H9 (cell line): ENCODE measurements around the gene FAM8A1. TPM values are rescaled to one million over a fixed set of nuclear protein-coding genes. Genes with fewer than 3 reads are reported as not detected.

Experiments
- DNase-seq: peaks from one replicate; pipeline ENCODE4 v3.0.0-alpha.2; 2017
- H2AFZ ChIP-seq: one replicate; pipeline ENCODE4 v1.6.1; 2013; ENCODE audit warnings: mild to moderate bottlenecking, low read length, control low read depth, moderate library complexity
- H2AK5ac ChIP-seq: 2 replicates; pipeline ENCODE4 v1.6.1; 2013; ENCODE audit warnings: low read length, control low read depth, mixed read lengths; ENCODE audit not compliant: insufficient read length
- H2BK120ac ChIP-seq: one replicate; pipeline ENCODE4 v1.6.1; 2013; ENCODE audit warnings: low read depth, mild to moderate bottlenecking, low read length, control low read depth, inconsistent platforms; ENCODE audit not compliant: poor library complexity, severe bottlenecking
- H2BK12ac ChIP-seq: 2 replicates; pipeline ENCODE4 v1.6.1; 2013; ENCODE audit warnings: low read length, control low read depth, mixed read lengths, low read depth; ENCODE audit not compliant: insufficient read length
- H2BK15ac ChIP-seq: 2 replicates; pipeline ENCODE4 v1.6.1; 2013; ENCODE audit warnings: low read depth, low read length, control low read depth
- H2BK20ac ChIP-seq: one replicate; pipeline ENCODE4 v1.6.1; 2013; ENCODE audit warnings: low read depth, mild to moderate bottlenecking, low read length, control low read depth, inconsistent platforms; ENCODE audit not compliant: poor library complexity, severe bottlenecking
- H2BK5ac ChIP-seq: 2 replicates; pipeline ENCODE4 v1.6.1; 2013; ENCODE audit warnings: low read length, control low read depth, mixed read lengths; ENCODE audit not compliant: insufficient read length
- H3K14ac ChIP-seq: 2 replicates; pipeline ENCODE4 v1.6.1; 2013; ENCODE audit warnings: low read length, control low read depth; ENCODE audit not compliant: insufficient read depth
- H3K18ac ChIP-seq: 2 replicates; pipeline ENCODE4 v1.6.1; 2013; ENCODE audit warnings: low read depth, mild to moderate bottlenecking, mixed read lengths, low read length, control low read depth; ENCODE audit not compliant: insufficient read length
- H3K23ac ChIP-seq: 2 replicates; pipeline ENCODE4 v1.6.1; 2013; ENCODE audit warnings: low read length, control low read depth, mixed read lengths, low read depth; ENCODE audit not compliant: insufficient read length
- H3K23me2 ChIP-seq: 2 replicates; pipeline ENCODE4 v1.6.1; 2013; ENCODE audit warnings: low read depth, mild to moderate bottlenecking, mixed read lengths, low read length, control low read depth; ENCODE audit not compliant: insufficient read length, poor library complexity, severe bottlenecking
- H3K27ac ChIP-seq: 2 replicates; pipeline ENCODE4 v1.5.1; 2013; ENCODE audit warnings: low read length, control low read depth, mixed read lengths, low read depth; ENCODE audit not compliant: insufficient read length
- H3K27me3 ChIP-seq: 2 replicates; pipeline ENCODE4 v1.6.1; 2013; ENCODE audit warnings: low read length, control low read depth, inconsistent platforms; ENCODE audit not compliant: insufficient read depth
- H3K4ac ChIP-seq: 2 replicates; pipeline ENCODE4 v1.6.1; 2013; ENCODE audit warnings: low read depth, mild to moderate bottlenecking, control low read depth, inconsistent platforms, low read length, moderate library complexity
- H3K4me1 ChIP-seq: 2 replicates; pipeline ENCODE4 v1.6.1; 2013; ENCODE audit warnings: low read length, control low read depth, inconsistent platforms; ENCODE audit not compliant: insufficient read depth
- H3K4me2 ChIP-seq: 2 replicates; pipeline ENCODE4 v1.6.1; 2013; ENCODE audit warnings: low read length, control low read depth, mixed read lengths; ENCODE audit not compliant: insufficient read length, insufficient read depth
- H3K56ac ChIP-seq: 2 replicates; pipeline ENCODE4 v1.6.1; 2013; ENCODE audit warnings: low read depth, mild to moderate bottlenecking, mixed read lengths, low read length, control low read depth; ENCODE audit not compliant: insufficient read length
- H3K79me1 ChIP-seq: 2 replicates; pipeline ENCODE4 v1.6.1; 2013; ENCODE audit warnings: low read depth, mild to moderate bottlenecking, moderate library complexity, low read length, control low read depth, inconsistent platforms; ENCODE audit not compliant: insufficient read depth, poor library complexity, severe bottlenecking
- H3K79me2 ChIP-seq: 2 replicates; pipeline ENCODE4 v1.6.1; 2013; ENCODE audit warnings: low read length, control low read depth, inconsistent platforms; ENCODE audit not compliant: insufficient read depth
- H3K9ac ChIP-seq: 2 replicates; pipeline ENCODE4 v1.6.1; 2013; ENCODE audit warnings: low read length, control low read depth, mixed read lengths; ENCODE audit not compliant: insufficient read length; ENCODE audit errors: extremely low read depth
- H3K9me3 ChIP-seq: one replicate; pipeline ENCODE4 v1.6.1; 2013; ENCODE audit warnings: low read depth, low read length, inconsistent platforms; ENCODE audit not compliant: control insufficient read depth
- H3T11ph ChIP-seq: one replicate; pipeline ENCODE4 v1.6.1; 2013; ENCODE audit warnings: mild to moderate bottlenecking, low read length, control low read depth, inconsistent platforms
- H4K20me1 ChIP-seq: one replicate; pipeline ENCODE4 v1.6.1; 2013; ENCODE audit not compliant: control insufficient read depth, insufficient read length, insufficient read depth
- H4K5ac ChIP-seq: 2 replicates; pipeline ENCODE4 v1.6.1; 2013; ENCODE audit warnings: low read depth, mild to moderate bottlenecking, mixed read lengths, low read length, control low read depth; ENCODE audit not compliant: insufficient read length
- H4K8ac ChIP-seq: replicated peaks from 2 replicates; pipeline ENCODE4 v1.6.1; 2013; ENCODE audit warnings: low read length, control low read depth, mixed read lengths, low read depth; ENCODE audit not compliant: insufficient read length
- H4K91ac ChIP-seq: 2 replicates; pipeline ENCODE4 v1.6.1; 2013; ENCODE audit warnings: low read depth, mild to moderate bottlenecking, moderate library complexity, mixed read lengths, low read length, control low read depth; ENCODE audit not compliant: insufficient read length
- H3K27ac Mint-ChIP-seq, 3 experiments: 2 replicates in 2 of 3; 3 replicates in 1 of 3; pipeline ENCODE4 v1.8.0; 2020 to 2021; ENCODE audit warnings: mixed read lengths in 3 of 3, mild to moderate bottlenecking in 1 of 3, moderate library complexity in 1 of 3
- H3K27me3 Mint-ChIP-seq: 2 replicates; pipeline ENCODE4 v1.8.0; 2021; ENCODE audit warnings: low read depth, mild to moderate bottlenecking, moderate library complexity, mixed read lengths
- H3K36me3 Mint-ChIP-seq, 3 experiments: 2 replicates in 2 of 3; 3 replicates in 1 of 3; pipeline ENCODE4 v1.8.0; 2020 to 2021; ENCODE audit warnings: low read depth in 3 of 3, mixed read lengths in 3 of 3; ENCODE audit not compliant: insufficient read depth in 1 of 3
- H3K4me1 Mint-ChIP-seq, 2 experiments: 2 replicates each; pipeline ENCODE4 v1.8.0; 2020; ENCODE audit warnings: mixed read lengths in 2 of 2
- H3K4me3 Mint-ChIP-seq, 2 experiments: 2 replicates in 1 of 2; 3 replicates in 1 of 2; pipeline ENCODE4 v1.8.0; 2020 to 2021; ENCODE audit warnings: mild to moderate bottlenecking in 2 of 2, mixed read lengths in 2 of 2, moderate library complexity in 1 of 2
- H3K9me3 Mint-ChIP-seq, 2 experiments: 2 replicates in 1 of 2; 3 replicates in 1 of 2; pipeline ENCODE4 v1.8.0; 2020; ENCODE audit warnings: mild to moderate bottlenecking in 2 of 2, mixed read lengths in 2 of 2, moderate library complexity in 1 of 2
- CTCF ChIP-seq: fragments of 200-600 bp; sonication (generic); conservative IDR thresholded peaks from 3 replicates; pipeline ENCODE4 v1.8.0; 2021; ENCODE audit warnings: antibody characterized with exemption, mild to moderate bottlenecking
- WGBS: extraction: QIAGEN DNeasy Blood & Tissue Kit; methylation state at CpG from one replicate; pipeline ENCODE4 v1.1.7; 2013; ENCODE audit warnings: missing lambda C conversion rate, low lambda C conversion rate, mixed read lengths; ENCODE audit not compliant: insufficient read length; ENCODE audit errors: extremely low coverage; 5-methylcytosine and 5-hydroxymethylcytosine counted together
- total RNA-seq: library from RNA; stranded (reverse); gene quantifications from 2 replicates; pipeline ENCODE4 v1.2.1, GENCODE V29; 2021

Gene FAM8A1
- total RNA-seq, 1 experiment from 2014 or later, result 11.0 TPM

- Histone ChIP-seq H3K18ac (no peak overlapping the region), H3K4me1 (no peaks in the 10 kb centered on the region), H4K8ac (no peak overlapping the region), H3K27ac (no peak overlapping the region), H3K4ac (no peak overlapping the region), H3K56ac (no peak overlapping the region), H2BK12ac (no peak overlapping the region), H4K20me1 (no peaks in the 10 kb centered on the region), H3T11ph (no peak overlapping the region), H3K14ac (no peak overlapping the region), H3K23me2 (peaks cover 3% of the 10 kb centered on the region), H2AK5ac (no peak overlapping the region), H2BK120ac (no peak overlapping the region), H2AFZ (no peak overlapping the region), H2BK15ac (no peak overlapping the region), H2BK20ac (no peak overlapping the region), H3K9me3 (no peaks in the 10 kb centered on the region), H3K9ac (no peak overlapping the region), H3K4me2 (no peak overlapping the region), H4K91ac (no peak overlapping the region), H3K23ac (no peak overlapping the region), H4K5ac (no peak overlapping the region), H2BK5ac (no peak overlapping the region), H3K27me3 (no peaks in the 10 kb centered on the region), H3K79me1 (no peaks in the 10 kb centered on the region), H3K79me2 (no peaks in the 10 kb centered on the region)
- no peak overlapping the region for H3K27ac Mint-ChIP-seq
- H3K4me3 Mint-ChIP-seq, result no peak overlapping the region
- WGBS, result no CpG with 5 or more reads among the region's 1 CpG
- TF ChIP-seq CTCF, result no peak
- H3K27me3 Mint-ChIP-seq, result peaks cover 9% of the 10 kb centered on the region
- H3K36me3 Mint-ChIP-seq, result peaks cover 10 to 12% (median 12%) of the 10 kb centered on the region in 3 experiments
- H3K4me1 Mint-ChIP-seq, result no peaks in the 10 kb centered on the region
- DNase-seq, result no peak
- peaks cover 30 to 41% of the 10 kb centered on the region in 2 experiments for H3K9me3 Mint-ChIP-seq
Observed at GRCh38 chr6:17577059-17577458, 23.0 kb upstream of the FAM8A1 start.
